Measurements from ENCODE around the gene AMZ2.
A peak's percentile ranks its signal among the peaks of the same experiment; 100 is the strongest.

The AMZ2 gene

DNA sequence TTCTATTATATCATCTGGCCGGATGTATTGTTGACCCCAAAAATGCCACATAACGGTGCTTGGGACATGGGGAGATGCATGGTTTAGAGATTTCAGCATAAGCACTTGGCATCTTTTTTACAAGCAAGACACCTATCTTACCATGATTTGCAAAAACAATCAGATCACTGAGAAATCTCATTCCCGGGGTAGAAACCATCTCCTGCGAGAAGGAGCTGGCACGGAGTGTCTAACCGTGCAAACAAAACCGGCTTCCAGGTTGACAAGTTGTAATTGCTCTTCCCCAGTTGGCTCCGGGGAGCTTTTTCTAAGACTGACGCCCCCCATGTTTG, 42.1 kb downstream of the AMZ2 start:
- DNase-seq (ENCODE audit: low spot score): no peak
- Histone ChIP-seq H3K27ac (no peak overlapping the region), H3K4me3 (peak overlapping the region; percentile 83)
- TF ChIP-seq CTCF (IDR thresholded peaks at IDR 0.05): no peak

GRCh38 chr17:68290268-68290954, 42.6 kb downstream of the AMZ2 start:
- Histone ChIP-seq H3K4me3 (peak overlapping the region; percentile 83), H3K27ac (no peak overlapping the region)
- no peak for TF ChIP-seq CTCF (IDR thresholded peaks at IDR 0.05)
- no peak for DNase-seq (ENCODE audit: low spot score)

DNA sequence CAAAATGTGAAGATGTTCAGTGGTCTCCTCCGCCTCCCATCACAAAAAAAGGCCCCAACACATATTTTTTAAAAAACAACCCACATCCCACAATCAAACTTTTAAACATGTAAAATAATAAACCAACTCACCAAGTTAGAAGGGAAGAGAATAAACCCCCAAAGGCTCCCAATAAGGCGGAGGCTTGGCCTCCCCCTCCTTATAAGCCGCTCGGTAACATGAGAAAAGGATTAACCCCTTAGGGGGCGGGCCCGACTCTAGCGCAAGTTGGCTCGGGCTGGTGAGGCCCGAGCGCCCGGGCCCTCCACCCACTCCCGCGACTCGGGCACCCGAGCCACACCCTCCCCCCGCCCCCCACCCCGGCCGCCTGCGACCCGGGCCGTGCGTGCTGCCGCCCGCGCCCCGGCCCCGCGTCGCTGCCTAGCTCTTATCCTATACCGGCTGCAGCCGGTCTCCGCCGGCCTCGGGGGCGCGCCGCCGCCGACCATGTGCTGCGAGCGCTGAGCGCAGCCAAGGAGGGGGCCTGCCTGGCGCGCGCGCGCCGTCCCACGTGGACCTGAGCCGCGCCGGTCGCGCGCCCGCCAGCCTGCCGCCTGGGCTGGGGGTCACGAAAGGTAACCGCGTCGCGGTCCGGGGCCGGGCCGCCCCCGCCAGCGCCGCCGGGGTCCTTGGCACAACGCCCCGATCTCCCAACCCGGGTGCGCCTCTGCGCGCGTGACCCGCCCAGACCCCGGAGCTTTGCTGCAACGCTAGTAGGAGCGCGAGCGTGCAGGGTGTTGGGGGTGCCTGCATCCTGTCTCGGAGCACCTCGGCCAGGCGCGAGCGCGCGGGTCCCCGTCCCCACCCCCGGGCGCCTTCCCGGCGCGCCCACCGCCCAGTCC, 43.4 kb downstream of the AMZ2 start, which contains the start of the genes ARSG and SLC16A6:
Gene ARSG, plus strand, starts transcription at position 541 of the 881 bp plus-strand sequence. CDS start 15,999 bp downstream, outside the sequence.
Gene SLC16A6, minus strand, starts transcription at position 173 of the 881 bp plus-strand sequence. CDS start 12,807 bp downstream, outside the sequence.
- TF ChIP-seq CTCF (IDR thresholded peaks at IDR 0.05): no peak
- Histone ChIP-seq H3K27ac (peak within 1 kb of the TSS in 1 of 2 donors; percentile 61), H3K4me3 (peak within 1 kb of the TSS; percentile 83)
- no peak for DNase-seq (ENCODE audit: low spot score)

GRCh38 chr17:68291836-68292688, 44.2 kb downstream of the AMZ2 start:
- H3K27ac ChIP-seq: peak overlapping the region in 1 of 2 donors; percentile 61
- H3K4me3 ChIP-seq: peak overlapping the region; percentile 83
- peak; percentile 78 for DNase-seq (ENCODE audit: low spot score)
- TF ChIP-seq CTCF (IDR thresholded peaks at IDR 0.05): no peak

DNA sequence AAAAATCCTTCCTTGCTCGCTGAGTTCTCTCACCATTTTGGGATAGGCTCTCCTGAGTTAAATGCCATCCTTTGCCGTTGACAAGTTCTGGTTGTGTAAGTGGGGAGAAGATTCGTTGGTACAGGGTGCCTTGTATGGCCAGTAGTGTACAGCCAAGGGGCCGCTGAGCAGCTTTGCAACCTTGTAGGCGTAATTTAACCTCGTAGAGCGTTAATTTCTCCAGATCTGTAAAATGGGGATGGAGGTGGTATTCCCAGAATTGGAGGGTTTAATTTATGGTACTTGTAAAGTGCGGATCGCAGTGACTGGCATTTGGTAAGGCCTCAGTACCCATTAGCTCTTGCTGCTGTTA, 44.8 kb downstream of the AMZ2 start:
- Histone ChIP-seq H3K4me3 (peak overlapping the region; percentile 83), H3K27ac (no peak overlapping the region)
- no peak for DNase-seq (ENCODE audit: low spot score)
- TF ChIP-seq CTCF (IDR thresholded peaks at IDR 0.05): no peak

GRCh38 chr17:68293490-68294195, 45.8 kb downstream of the AMZ2 start:
- Histone ChIP-seq H3K4me3 (no peak overlapping the region), H3K27ac (no peak overlapping the region)
- no peak for TF ChIP-seq CTCF (IDR thresholded peaks at IDR 0.05)
- DNase-seq (ENCODE audit: low spot score): no peak

Data from coronary artery (tissue), 2 donors.